Spleen (tissue), 11 donors: ENCODE results near the gene MSMB. TPM values are rescaled to one million over a fixed set of nuclear protein-coding genes. Genes with fewer than 3 reads are reported as not detected.

Experiments used
- DNase-seq: peaks from one replicate; pipeline ENCODE4 v3.0.0-alpha.2; 2020
- H3K27ac ChIP-seq, 8 donors: fragments of 200-600 bp; sonication (generic) in 7 of 8; 1 replicate in 4 of 8; 2 replicates in 4 of 8; pipeline versions ENCODE4 v1.5.0 to v1.8.0; 2016 to 2021; ENCODE audit warnings: inconsistent platforms in 4 of 8, mild to moderate bottlenecking in 4 of 8, moderate library complexity in 1 of 8
- H3K27me3 ChIP-seq, 7 donors: fragments of 200-600 bp; sonication (generic) in 6 of 7; replicated peaks in 1 of 7; 1 replicate in 4 of 7; 2 replicates in 3 of 7; pipeline versions ENCODE4 v1.5.0 to v1.8.0; 2016 to 2021; ENCODE audit warnings: inconsistent platforms in 3 of 7, mild to moderate bottlenecking in 1 of 7
- H3K36me3 ChIP-seq, 6 donors: fragments of 200-600 bp; sonication (generic) in 5 of 6; 1 replicate in 4 of 6; 2 replicates in 2 of 6; pipeline versions ENCODE4 v1.5.0 to v1.8.0; 2016 to 2021; ENCODE audit warnings: inconsistent platforms in 2 of 6
- H3K4me1 ChIP-seq, 6 donors: fragments of 200-600 bp; sonication (generic) in 5 of 6; 1 replicate in 3 of 6; 2 replicates in 3 of 6; pipeline versions ENCODE4 v1.5.0 to v1.8.0; 2016 to 2021; ENCODE audit warnings: inconsistent platforms in 3 of 6
- H3K4me3 ChIP-seq, 8 donors: fragments of 200-600 bp; sonication (generic) in 7 of 8; 1 replicate in 4 of 8; 2 replicates in 4 of 8; pipeline versions ENCODE4 v1.5.0 to v1.8.0; 2016 to 2021; ENCODE audit warnings: inconsistent platforms in 4 of 8, mild to moderate bottlenecking in 4 of 8, moderate library complexity in 2 of 8
- H3K9me3 ChIP-seq, 8 donors: fragments of 200-600 bp; sonication (generic) in 7 of 8; 1 replicate in 4 of 8; 2 replicates in 4 of 8; pipeline versions ENCODE4 v1.5.0 to v1.8.0; 2016 to 2021; ENCODE audit warnings: inconsistent platforms in 4 of 8
- POLR2A ChIP-seq, 3 donors: fragments of 450-650 bp; IDR thresholded peaks; one replicate each; pipeline ENCODE4 v1.5.1; 2017; ENCODE audit warnings: antibody characterized with exemption in 3 of 3, mild to moderate bottlenecking in 1 of 3
- POLR2AphosphoS5 ChIP-seq, 3 donors: sonication (generic); formaldehyde crosslinking; IDR thresholded peaks; one replicate each; pipeline ENCODE4 v1.5.1; 2017; ENCODE audit warnings: antibody characterized with exemption in 3 of 3
- WGBS, 5 donors: extraction: QIAGEN DNeasy Blood & Tissue Kit in 3 of 5; methylation state at CpG; one replicate each; pipeline versions ENCODE4 v1.1.5 to v1.1.7; 2013 to 2018; 5-methylcytosine and 5-hydroxymethylcytosine counted together
- intact Hi-C: fragments of 100-400 bp; cut with DNase I; formaldehyde crosslinking; loops from one replicate; pipeline ENCODE4 v1.15.0; 2023; ENCODE audit warnings: low total_unique reads
- polyA plus RNA-seq, 3 donors: library from polyadenylated mRNA; stranded (reverse); fragments of 200-250 nt; gene quantifications; one replicate each; pipeline ENCODE4 v1.2.1, GENCODE V29; 2013
- total RNA-seq, 7 donors: library from RNA; depleted of rRNA in 3 of 7; stranded (reverse); fragments of >200 nt in 3 of 7; fragmentation: NEBNext Ultra II Directional in 4 of 7; extraction: Animal tissue kit (Norgen Biotek cat#: 25700) in 4 of 7; gene quantifications; one replicate each; pipeline versions ENCODE4 v1.1.0 to v1.2.1, GENCODE V29; 2016 to 2021
- TF ChIP-seq, protein P1 (sequence below), 11 experiments: fragments of 200-600 bp in 7 of 11; fragments of 450-650 bp in 4 of 11; sonication (generic) in 4 of 11; IDR thresholded peaks in 8 of 11; conservative IDR thresholded peaks in 3 of 11; 1 replicate in 7 of 11; 2 replicates in 4 of 11; pipeline versions ENCODE4 v1.4.0 to v1.8.0; 2016 to 2021; ENCODE audit warnings: antibody characterized with exemption in 11 of 11, inconsistent platforms in 4 of 11, mild to moderate bottlenecking in 1 of 11
- donor health status: healthy with polysubstance abuse.
- donor health status: DM: no; HTN: no; CAD: no; lungs with moderate emphysema.
- donor health status: DM: no; HTN: no; CAD: no.
- donor health status: Bipolar disorder and iron deficiency.
- donor health status: healthy.
- donor health status: DM: no; HTN: no; CAD: no.
- donor health status: DM: yes; HTN: yes; CAD: no.

MSMB gene
- total and polyA plus RNA-seq, 10 donors = not detected

DNA sequence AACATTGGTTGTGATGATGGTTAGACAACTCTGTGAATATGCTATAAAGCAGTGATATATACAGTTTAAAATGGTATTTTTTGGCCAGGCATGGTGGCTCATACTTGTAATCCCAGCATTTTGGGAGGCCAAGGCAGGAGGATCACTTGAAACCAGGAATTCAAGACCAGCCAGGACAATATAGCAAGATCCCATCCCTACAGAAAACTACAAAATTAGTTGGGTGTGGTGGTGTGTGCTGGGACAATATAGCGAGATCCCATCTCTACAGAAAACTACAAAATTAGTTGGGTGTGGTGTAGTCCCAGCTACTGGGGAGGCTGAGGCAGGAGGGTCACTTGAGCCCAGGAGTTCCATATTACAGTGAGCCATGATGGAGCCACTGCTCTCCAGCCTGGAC is 27.5 kb upstream of the MSMB start:
- H3K27me3 ChIP-seq = no peaks in the 10 kb centered on the region
- intact Hi-C loops = no loop called here
- 85 to 100% (median 97%) methylated on average over 1 of the region's 1 CpG for whole genome bisulfite sequencing, 5 donors

DNA sequence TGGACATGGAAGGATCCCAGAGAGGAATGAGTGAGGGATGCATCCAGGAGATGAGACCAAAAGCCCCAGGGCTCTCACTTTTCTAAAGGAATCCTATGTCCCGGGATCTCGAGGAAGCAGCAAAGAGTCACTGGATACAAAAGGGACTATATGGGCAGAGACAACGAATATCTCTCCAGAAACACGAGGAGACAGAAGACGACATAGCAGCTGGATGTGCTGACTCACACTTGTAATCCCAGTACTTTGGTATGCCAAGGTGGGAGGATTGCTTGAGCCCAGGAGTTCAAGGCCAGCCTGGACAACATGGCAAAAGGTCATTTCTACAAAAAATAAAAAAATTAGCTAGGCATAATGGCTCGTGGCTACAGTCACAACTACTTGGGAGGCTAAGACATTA is 24.7 kb upstream of the MSMB start:
- H3K27ac ChIP-seq = no peak overlapping the region
- H3K4me3 ChIP-seq = no peak overlapping the region
- TF ChIP-seq POLR2A (IDR thresholded peaks at IDR 0.05) = no peak
- TF ChIP-seq, protein P1, sequence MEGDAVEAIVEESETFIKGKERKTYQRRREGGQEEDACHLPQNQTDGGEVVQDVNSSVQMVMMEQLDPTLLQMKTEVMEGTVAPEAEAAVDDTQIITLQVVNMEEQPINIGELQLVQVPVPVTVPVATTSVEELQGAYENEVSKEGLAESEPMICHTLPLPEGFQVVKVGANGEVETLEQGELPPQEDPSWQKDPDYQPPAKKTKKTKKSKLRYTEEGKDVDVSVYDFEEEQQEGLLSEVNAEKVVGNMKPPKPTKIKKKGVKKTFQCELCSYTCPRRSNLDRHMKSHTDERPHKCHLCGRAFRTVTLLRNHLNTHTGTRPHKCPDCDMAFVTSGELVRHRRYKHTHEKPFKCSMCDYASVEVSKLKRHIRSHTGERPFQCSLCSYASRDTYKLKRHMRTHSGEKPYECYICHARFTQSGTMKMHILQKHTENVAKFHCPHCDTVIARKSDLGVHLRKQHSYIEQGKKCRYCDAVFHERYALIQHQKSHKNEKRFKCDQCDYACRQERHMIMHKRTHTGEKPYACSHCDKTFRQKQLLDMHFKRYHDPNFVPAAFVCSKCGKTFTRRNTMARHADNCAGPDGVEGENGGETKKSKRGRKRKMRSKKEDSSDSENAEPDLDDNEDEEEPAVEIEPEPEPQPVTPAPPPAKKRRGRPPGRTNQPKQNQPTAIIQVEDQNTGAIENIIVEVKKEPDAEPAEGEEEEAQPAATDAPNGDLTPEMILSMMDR (IDR thresholded peaks at IDR 0.05 in 8 of 11, conservative IDR thresholded peaks at IDR 0.05 in 3 of 11) = no peak
- no peak for TF ChIP-seq POLR2AphosphoS5 (IDR thresholded peaks at IDR 0.05)
- DNase-seq = no peak
- 43 to 85% (median 65%) methylated on average over 6 of the region's 6 CpGs for WGBS, 5 donors
- H3K36me3 ChIP-seq = no peaks in the 10 kb centered on the region
- intact Hi-C loops = no loop called here
- no peaks in the 10 kb centered on the region for H3K27me3 ChIP-seq
- H3K9me3 ChIP-seq = peaks cover 0 to 6% (median 0%) of the 10 kb centered on the region in 8 donors
- peaks cover 0 to 3% (median 0%) of the 10 kb centered on the region in 6 donors for H3K4me1 ChIP-seq

More for the DNA sequence above, 27.5 kb upstream of the MSMB start:
- DNase-seq = no peak
- Histone ChIP-seq H3K4me3 (no peak overlapping the region), H3K4me1 (peaks cover 0 to 24% (median 4%) of the 10 kb centered on the region in 6 donors), H3K9me3 (peaks cover 0 to 6% (median 0%) of the 10 kb centered on the region in 8 donors), H3K36me3 (no peaks in the 10 kb centered on the region), H3K27ac (no peak overlapping the region)
- TF ChIP-seq, protein P1 (IDR thresholded peaks at IDR 0.05 in 8 of 11, conservative IDR thresholded peaks at IDR 0.05 in 3 of 11) = no peak
- TF ChIP-seq POLR2AphosphoS5 (IDR thresholded peaks at IDR 0.05) = no peak
- TF ChIP-seq POLR2A (IDR thresholded peaks at IDR 0.05) = no peak

DNA sequence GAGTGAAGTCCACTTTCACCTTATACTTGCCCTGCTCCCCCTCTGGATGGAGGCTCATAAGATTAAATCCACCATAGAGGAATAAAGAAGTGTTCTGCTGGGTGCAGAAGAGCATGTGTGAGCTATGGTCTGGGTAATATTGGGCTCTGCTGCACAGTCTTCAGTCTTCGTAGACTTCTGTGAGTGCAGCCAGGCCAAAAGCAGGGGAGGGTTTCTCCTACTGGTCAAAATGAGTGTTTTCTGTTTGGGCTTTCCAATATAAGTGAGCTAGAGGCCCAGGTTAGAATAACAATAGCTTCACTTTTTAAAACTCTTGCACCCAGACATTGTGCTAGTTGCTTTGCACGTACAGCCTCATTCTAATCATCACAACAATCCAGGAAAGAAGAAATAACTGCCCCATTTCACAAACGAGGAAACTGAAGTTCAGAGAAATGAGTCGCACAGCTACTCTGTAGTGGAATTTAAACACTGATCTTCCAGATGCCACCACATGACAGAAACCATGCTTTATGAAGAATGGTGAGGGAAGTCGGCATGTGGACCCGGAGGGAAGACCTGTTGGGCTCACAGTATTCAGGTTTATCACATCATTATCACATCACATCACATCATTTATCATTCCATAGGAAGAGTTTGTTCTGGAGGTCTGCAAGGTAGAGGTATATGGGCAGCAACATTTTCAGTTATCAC is 23.8 kb upstream of the MSMB start:
- H3K4me3 ChIP-seq = no peak overlapping the region
- WGBS, 5 donors = 61 to 76% (median 69%) methylated on average over 6 of the region's 6 CpGs
- H3K27me3 ChIP-seq = no peaks in the 10 kb centered on the region
- H3K27ac ChIP-seq = no peak overlapping the region
- TF ChIP-seq POLR2A (IDR thresholded peaks at IDR 0.05) = no peak
- no peak for TF ChIP-seq POLR2AphosphoS5 (IDR thresholded peaks at IDR 0.05)
- TF ChIP-seq, protein P1 (IDR thresholded peaks at IDR 0.05 in 8 of 11, conservative IDR thresholded peaks at IDR 0.05 in 3 of 11) = no peak
- no peaks in the 10 kb centered on the region for H3K36me3 ChIP-seq
- no peak for DNase-seq
- intact Hi-C loops = no loop called here
- peaks cover 0 to 6% (median 0%) of the 10 kb centered on the region in 8 donors for H3K9me3 ChIP-seq
- H3K4me1 ChIP-seq = peaks cover 0 to 3% (median 0%) of the 10 kb centered on the region in 6 donors

DNA sequence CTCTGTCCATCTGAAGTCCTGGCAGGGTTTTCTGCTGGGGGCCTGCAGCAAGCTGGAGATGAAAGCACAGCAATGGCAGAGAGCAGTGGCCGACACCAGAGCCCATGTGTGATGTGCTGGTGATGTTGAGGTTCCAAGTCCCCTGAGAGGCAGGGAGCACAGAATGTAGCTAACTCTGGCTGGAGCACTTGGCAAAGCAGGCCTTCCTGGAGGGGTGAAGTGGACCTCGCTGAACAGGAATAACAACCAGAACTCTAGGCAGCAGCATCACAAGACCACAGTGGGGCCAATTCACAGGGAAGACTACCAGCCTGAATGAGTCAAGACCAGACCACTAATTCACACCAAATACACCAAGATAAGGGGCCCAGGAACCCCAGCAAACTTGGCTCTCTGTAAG is 22.8 kb upstream of the MSMB start:
- 83 to 88% (median 87%) methylated on average over 2 of the region's 2 CpGs for WGBS, 5 donors
- peaks cover 0 to 6% (median 0%) of the 10 kb centered on the region in 8 donors for H3K9me3 ChIP-seq
- no peak overlapping the region for H3K4me3 ChIP-seq
- intact Hi-C loops = no loop called here
- no peaks in the 10 kb centered on the region for H3K27me3 ChIP-seq
- TF ChIP-seq, protein P1 (IDR thresholded peaks at IDR 0.05 in 8 of 11, conservative IDR thresholded peaks at IDR 0.05 in 3 of 11) = no peak
- TF ChIP-seq POLR2A (IDR thresholded peaks at IDR 0.05) (no peak), POLR2AphosphoS5 (IDR thresholded peaks at IDR 0.05) (no peak)
- DNase-seq = no peak
- H3K4me1 ChIP-seq = peaks cover 0 to 3% (median 0%) of the 10 kb centered on the region in 6 donors
- no peak overlapping the region for H3K27ac ChIP-seq
- H3K36me3 ChIP-seq = no peaks in the 10 kb centered on the region
